ENCODE results near the gene IFRD2.

GRCh38 chr3:50238549-50239026 lies 53.6 kb downstream of the IFRD2 start:
- no peak for TF ChIP-seq EZH2 (IDR thresholded peaks at IDR 0.05)
- TF ChIP-seq FOXP2 (optimal IDR thresholded peaks at IDR 0.05; ENCODE audit: control extremely low read depth, extremely low read length, insufficient read depth): no peak
